ENCODE data around the gene SOWAHD. TPM values are rescaled to one million over a fixed set of nuclear protein-coding genes. Genes with fewer than 3 reads are reported as not detected.

SOWAHD gene
- total and polyA plus RNA-seq, 2 donors (not counting 1 experiment from before 2014, with no cell fraction given): 3.8 to 14.9 TPM

DNA sequence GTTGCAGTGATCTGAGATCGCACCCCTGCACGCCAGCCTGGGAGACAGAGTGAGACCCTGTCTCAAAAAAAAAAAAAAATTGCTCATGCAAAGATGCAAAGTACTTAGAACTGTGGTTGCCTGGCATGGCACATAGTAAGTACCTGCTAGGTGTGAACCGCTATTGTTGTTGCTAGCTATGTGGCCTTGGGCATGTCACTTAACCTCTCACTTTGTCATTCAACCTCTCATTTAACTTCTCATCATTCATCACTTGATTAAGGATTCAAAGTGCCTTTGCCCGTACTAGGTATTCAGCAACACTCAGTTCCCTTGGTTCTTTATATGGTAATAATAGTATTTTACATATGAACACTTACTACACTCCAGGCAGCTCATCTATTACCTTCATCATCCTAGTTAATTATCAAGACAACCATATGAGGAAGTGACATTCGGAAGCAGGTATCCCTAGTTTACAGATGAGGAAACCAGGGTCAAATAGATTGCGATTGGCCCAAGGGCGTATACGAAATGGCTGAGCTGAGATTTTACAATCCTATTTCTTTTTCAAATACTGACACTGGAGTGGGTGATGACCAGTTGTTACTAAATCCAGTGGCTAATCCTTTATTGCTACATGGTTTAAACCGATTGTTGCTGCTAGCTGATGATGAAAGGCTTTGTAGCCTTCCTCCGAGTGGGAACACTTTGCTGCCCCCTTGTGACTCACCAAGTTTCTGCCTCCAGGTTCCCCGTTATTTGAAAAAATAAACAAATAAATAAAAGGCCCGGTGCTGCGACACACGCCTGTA is 28.8 kb upstream of the SOWAHD start:
- Mint-ChIP-seq H3K4me1 (peaks cover 6% of the 10 kb centered on the region), H3K27me3 (no peaks in the 10 kb centered on the region), H3K4me3 (peak overlapping the region; percentile 44), H3K9me3 (ENCODE audit: insufficient read depth) (no peaks in the 10 kb centered on the region), H3K27ac (no peak overlapping the region)
- ChIA-PET POLR2A (interaction anchor here (0.6 to 1.3 kb wide), 4 partner anchors 37 to 256 kb away, joined by 3 to 6 read pairs (median 4); partner anchors contain the start of gene SEPTIN6), CTCF (interaction anchor here (0.6 to 4.2 kb wide), 52 partner anchors 9 to 261 kb away, joined by 3 to 52 read pairs (median 5); partner anchors contain the start of genes NKRF, SEPTIN6, SOWAHD and STEEP1)
- H3K9ac ChIP-seq (ENCODE audit: low read length): no peak overlapping the region
- H3K4me2 ChIP-seq (replicated peaks; ENCODE audit: low read depth, low read length, poor library complexity, severe bottlenecking): peak overlapping the region; percentile 38
- intact Hi-C loops (cut with micrococcal nuclease): loop anchor here (1.0 to 2.0 kb wide), 5 partner anchors 29 to 213 kb away; partner anchors contain the start of gene SOWAHD
- no peaks in the 10 kb centered on the region for H3K36me3 ChIP-seq (replicated peaks in 1 of 2; ENCODE audit: control extremely low read depth in 1 of 2, control insufficient read depth in 1 of 2, extremely low read depth in 1 of 2, insufficient read depth in 2 of 2, low read length in 1 of 2)
- H3K4me3 ChIP-seq (ENCODE audit: control extremely low read depth in 1 of 5, extremely low read depth in 1 of 5, insufficient read depth in 1 of 5, low read depth in 2 of 5, low read length in 4 of 5): no peak overlapping the region
- 4% methylated on average over 4 of the region's 14 CpGs for WGBS (ENCODE audit: insufficient coverage)
- H3K9me3 ChIP-seq (ENCODE audit: control extremely low read depth in 1 of 3, control insufficient read depth in 2 of 3, insufficient read depth in 1 of 3, low read length in 2 of 3): no peaks in the 10 kb centered on the region
- H3K27ac ChIP-seq (ENCODE audit: low read length in 2 of 2): no peak overlapping the region
- no peak overlapping the region for H2AFZ ChIP-seq (ENCODE audit: insufficient read depth, low read depth, low read length, poor library complexity, severe bottlenecking)
- no peaks in the 10 kb centered on the region for H3K79me2 ChIP-seq (ENCODE audit: control insufficient read depth, insufficient read depth, low read length)
- no peaks in the 10 kb centered on the region for H4K20me1 ChIP-seq (ENCODE audit: control insufficient read depth, insufficient read depth, low read length, poor library complexity, severe bottlenecking)
- DNase-seq (peak; percentile 77), ATAC-seq (ENCODE audit: low read depth) (peak; percentile 57)
- H3K27me3 ChIP-seq (replicated peaks in 1 of 4; ENCODE audit: control extremely low read depth in 1 of 4, control insufficient read depth in 3 of 4, insufficient read depth in 4 of 4, low read length in 3 of 4): no peaks in the 10 kb centered on the region
- H3K4me1 ChIP-seq (ENCODE audit: control insufficient read depth in 2 of 2, insufficient read depth in 2 of 2, low read length in 2 of 2): peaks cover 0 to 5% of the 10 kb centered on the region in 2 donors
- TF ChIP-seq, protein P1, sequence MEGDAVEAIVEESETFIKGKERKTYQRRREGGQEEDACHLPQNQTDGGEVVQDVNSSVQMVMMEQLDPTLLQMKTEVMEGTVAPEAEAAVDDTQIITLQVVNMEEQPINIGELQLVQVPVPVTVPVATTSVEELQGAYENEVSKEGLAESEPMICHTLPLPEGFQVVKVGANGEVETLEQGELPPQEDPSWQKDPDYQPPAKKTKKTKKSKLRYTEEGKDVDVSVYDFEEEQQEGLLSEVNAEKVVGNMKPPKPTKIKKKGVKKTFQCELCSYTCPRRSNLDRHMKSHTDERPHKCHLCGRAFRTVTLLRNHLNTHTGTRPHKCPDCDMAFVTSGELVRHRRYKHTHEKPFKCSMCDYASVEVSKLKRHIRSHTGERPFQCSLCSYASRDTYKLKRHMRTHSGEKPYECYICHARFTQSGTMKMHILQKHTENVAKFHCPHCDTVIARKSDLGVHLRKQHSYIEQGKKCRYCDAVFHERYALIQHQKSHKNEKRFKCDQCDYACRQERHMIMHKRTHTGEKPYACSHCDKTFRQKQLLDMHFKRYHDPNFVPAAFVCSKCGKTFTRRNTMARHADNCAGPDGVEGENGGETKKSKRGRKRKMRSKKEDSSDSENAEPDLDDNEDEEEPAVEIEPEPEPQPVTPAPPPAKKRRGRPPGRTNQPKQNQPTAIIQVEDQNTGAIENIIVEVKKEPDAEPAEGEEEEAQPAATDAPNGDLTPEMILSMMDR (IDR thresholded peaks at IDR 0.05): peak; percentile 71
- TF ChIP-seq EZH2 (IDR thresholded peaks at IDR 0.05; ENCODE audit: borderline replicate concordance, insufficient read depth, low read depth, low read length, poor library complexity, severe bottlenecking): no peak

DNA sequence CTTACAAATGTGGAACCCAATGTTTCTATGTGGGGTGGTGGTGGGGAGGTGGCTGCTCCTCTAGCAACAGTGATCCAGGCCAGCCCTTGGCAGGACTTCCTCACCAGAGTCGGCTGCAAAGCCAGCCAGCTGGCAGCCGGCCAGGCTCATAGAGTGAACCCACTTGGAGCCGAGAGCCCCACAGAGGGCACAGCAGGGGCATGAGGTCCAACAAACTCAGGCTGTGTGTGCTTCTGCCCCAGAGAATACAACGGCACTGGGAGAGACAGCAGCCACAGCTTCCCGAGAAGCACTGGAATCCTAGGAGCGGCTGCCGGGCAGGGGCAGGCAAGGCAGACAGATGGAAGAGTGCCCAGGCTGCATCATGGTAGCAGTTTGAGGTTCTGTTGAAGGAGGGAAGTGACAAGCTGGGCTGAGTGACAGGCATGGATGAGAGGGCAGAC is 23.5 kb upstream of the SOWAHD start:
- no peaks in the 10 kb centered on the region for H3K9me3 ChIP-seq (ENCODE audit: control extremely low read depth in 1 of 3, control insufficient read depth in 2 of 3, insufficient read depth in 1 of 3, low read length in 2 of 3)
- intact Hi-C loops (cut with micrococcal nuclease): no loop called here
- no peak overlapping the region for H3K4me3 ChIP-seq (ENCODE audit: control extremely low read depth in 1 of 5, extremely low read depth in 1 of 5, insufficient read depth in 1 of 5, low read depth in 2 of 5, low read length in 4 of 5)
- Mint-ChIP-seq H3K27ac (no peak overlapping the region), H3K9me3 (ENCODE audit: insufficient read depth) (no peaks in the 10 kb centered on the region), H3K27me3 (no peaks in the 10 kb centered on the region), H3K4me3 (no peak overlapping the region), H3K4me1 (peaks cover under 1% of the 10 kb centered on the region)
- H3K9ac ChIP-seq (ENCODE audit: low read length): no peak overlapping the region
- H3K27ac ChIP-seq (ENCODE audit: low read length in 2 of 2): no peak overlapping the region
- DNase-seq: no peak
- H4K20me1 ChIP-seq (ENCODE audit: control insufficient read depth, insufficient read depth, low read length, poor library complexity, severe bottlenecking): no peaks in the 10 kb centered on the region
- no peak for TF ChIP-seq EZH2 (IDR thresholded peaks at IDR 0.05; ENCODE audit: borderline replicate concordance, insufficient read depth, low read depth, low read length, poor library complexity, severe bottlenecking)
- TF ChIP-seq, protein P1 (IDR thresholded peaks at IDR 0.05): no peak
- ChIA-PET CTCF (no interaction called here), POLR2A (interaction anchor here (0.7 kb wide), 1 partner anchor 56 kb away, joined by 4 read pairs; the partner anchor contains the start of gene RPL39)
- WGBS (ENCODE audit: insufficient coverage): 26% methylated on average over 7 of the region's 7 CpGs
- peaks cover 0 to under 1% of the 10 kb centered on the region in 2 donors for H3K4me1 ChIP-seq (ENCODE audit: control insufficient read depth in 2 of 2, insufficient read depth in 2 of 2, low read length in 2 of 2)
- no peak for ATAC-seq (ENCODE audit: low read depth)
- H3K4me2 ChIP-seq (replicated peaks; ENCODE audit: low read depth, low read length, poor library complexity, severe bottlenecking): no peak overlapping the region
- H2AFZ ChIP-seq (ENCODE audit: insufficient read depth, low read depth, low read length, poor library complexity, severe bottlenecking): no peak overlapping the region
- no peaks in the 10 kb centered on the region for H3K79me2 ChIP-seq (ENCODE audit: control insufficient read depth, insufficient read depth, low read length)
- no peaks in the 10 kb centered on the region for H3K27me3 ChIP-seq (replicated peaks in 1 of 4; ENCODE audit: control extremely low read depth in 1 of 4, control insufficient read depth in 3 of 4, insufficient read depth in 4 of 4, low read length in 3 of 4)
- H3K36me3 ChIP-seq (replicated peaks in 1 of 2; ENCODE audit: control extremely low read depth in 1 of 2, control insufficient read depth in 1 of 2, extremely low read depth in 1 of 2, insufficient read depth in 2 of 2, low read length in 1 of 2): no peaks in the 10 kb centered on the region

Data from B cell (primary cell).